HG02759 (cell line): Measurements from ENCODE around the gene FSCN2.

ENCODE experiments used
- ATAC-seq: cut with Tn5 transposase; IDR thresholded peaks from one replicate; pipeline ENCODE4 v1.9.1; 2021; ENCODE audit warnings: mild to moderate bottlenecking, moderate library complexity; ENCODE audit not compliant: unreplicated experiment

Gene FSCN2

GRCh38 chr17:81511804-81512561 lies 16.2 kb upstream of the FSCN2 start:
- ATAC-seq = peak; percentile 1

- peak; percentile 46 for ATAC-seq
Observed at GRCh38 chr17:81512562-81513371, 15.4 kb upstream of the FSCN2 start, which contains the start of gene ACTG1. ACTG1 (minus strand) TSS chr17:81512799; CDS start chr17:81512354, 445 bp downstream.

GRCh38 chr17:81513372-81513752 lies 14.8 kb upstream of the FSCN2 start:
- ATAC-seq = no peak

- no peak for ATAC-seq
Observed at GRCh38 chr17:81513753-81514488, 14.3 kb upstream of the FSCN2 start.

GRCh38 chr17:81514489-81514738 lies 13.8 kb upstream of the FSCN2 start:
- ATAC-seq = peak; percentile 1

- peak; percentile 26 for ATAC-seq
Observed at GRCh38 chr17:81514739-81515529, 13.2 kb upstream of the FSCN2 start.

GRCh38 chr17:81515530-81516041 lies 12.6 kb upstream of the FSCN2 start:
- ATAC-seq = no peak

DNA sequence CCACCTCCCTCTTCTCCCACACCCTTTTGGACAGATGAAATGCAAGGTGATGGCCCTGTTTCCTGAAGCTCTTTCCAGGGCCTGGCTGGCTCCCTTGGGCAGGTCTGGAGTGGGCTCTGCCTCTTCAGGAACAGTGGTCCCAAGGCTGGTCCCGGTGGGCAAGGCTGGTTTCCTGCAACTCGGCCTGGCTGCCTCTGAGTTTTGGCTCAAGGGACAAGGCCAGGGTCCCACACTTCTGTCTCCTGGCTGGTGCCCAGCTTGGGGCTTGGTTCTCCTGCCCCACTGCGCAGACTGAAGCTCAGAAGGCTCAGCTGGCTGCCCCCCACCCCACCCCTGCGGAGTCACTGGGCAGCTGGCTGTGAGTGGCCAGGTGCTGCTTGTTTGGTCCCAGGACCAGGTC lies 11.7 kb upstream of the FSCN2 start:
- ATAC-seq = no peak

- no peak for ATAC-seq
Observed at GRCh38 chr17:81517009-81517338, 11.2 kb upstream of the FSCN2 start.

GRCh38 chr17:81517339-81518112 lies 10.7 kb upstream of the FSCN2 start:
- peak; percentile 26 for ATAC-seq

- ATAC-seq = no peak
Observed at GRCh38 chr17:81518113-81518784, 9.9 kb upstream of the FSCN2 start.

- ATAC-seq = no peak
Observed at GRCh38 chr17:81518785-81519283, 9.3 kb upstream of the FSCN2 start.

- no peak for ATAC-seq
Observed at GRCh38 chr17:81519284-81520020, 8.7 kb upstream of the FSCN2 start.

- ATAC-seq = no peak
Observed at GRCh38 chr17:81520021-81520901, 7.9 kb upstream of the FSCN2 start.

DNA sequence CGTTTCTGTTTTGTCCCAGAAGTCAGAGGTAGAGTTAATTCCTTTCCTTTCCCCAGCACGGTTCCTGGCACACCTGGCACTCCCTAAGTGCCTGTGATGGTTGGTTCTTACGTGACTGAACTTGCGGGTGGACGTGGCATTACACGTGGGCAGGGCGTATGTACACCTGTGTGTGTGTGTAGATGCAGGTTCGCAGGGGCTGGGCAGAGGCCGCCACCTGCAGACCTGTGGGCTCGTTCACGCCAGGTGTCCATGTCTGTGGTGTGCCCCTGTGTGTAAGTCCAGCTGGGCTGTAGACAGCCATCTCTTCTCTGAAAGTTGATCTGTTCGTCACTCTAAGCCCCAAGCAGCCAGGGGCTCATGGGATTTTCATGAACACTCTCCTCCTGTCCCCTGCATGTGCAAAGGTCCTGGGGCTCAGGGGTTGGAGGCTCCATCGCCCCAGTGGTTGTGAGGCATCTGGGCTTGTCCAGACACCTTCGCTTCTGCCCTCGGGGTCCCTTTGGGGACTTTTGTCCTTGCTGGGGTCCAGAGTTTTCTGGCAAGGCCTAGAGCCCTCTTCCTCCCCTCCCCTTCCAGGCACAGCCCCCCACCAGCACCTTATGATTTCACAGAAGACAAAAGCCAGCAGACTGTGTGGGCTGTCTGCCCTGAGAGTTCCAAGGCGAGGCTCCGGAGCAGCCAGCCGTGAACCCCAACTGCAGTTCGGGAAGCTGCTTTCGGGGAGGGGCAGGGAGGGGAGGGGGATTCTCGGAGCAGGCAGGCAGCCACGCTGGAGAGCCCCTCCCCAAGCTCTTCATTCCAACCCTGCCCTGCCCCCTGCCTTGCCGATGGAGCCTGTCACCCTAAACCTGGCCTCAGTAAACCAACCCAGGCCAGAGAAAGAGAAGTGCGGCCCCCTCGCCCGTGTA lies 5.4 kb upstream of the FSCN2 start:
- ATAC-seq = no peak

DNA sequence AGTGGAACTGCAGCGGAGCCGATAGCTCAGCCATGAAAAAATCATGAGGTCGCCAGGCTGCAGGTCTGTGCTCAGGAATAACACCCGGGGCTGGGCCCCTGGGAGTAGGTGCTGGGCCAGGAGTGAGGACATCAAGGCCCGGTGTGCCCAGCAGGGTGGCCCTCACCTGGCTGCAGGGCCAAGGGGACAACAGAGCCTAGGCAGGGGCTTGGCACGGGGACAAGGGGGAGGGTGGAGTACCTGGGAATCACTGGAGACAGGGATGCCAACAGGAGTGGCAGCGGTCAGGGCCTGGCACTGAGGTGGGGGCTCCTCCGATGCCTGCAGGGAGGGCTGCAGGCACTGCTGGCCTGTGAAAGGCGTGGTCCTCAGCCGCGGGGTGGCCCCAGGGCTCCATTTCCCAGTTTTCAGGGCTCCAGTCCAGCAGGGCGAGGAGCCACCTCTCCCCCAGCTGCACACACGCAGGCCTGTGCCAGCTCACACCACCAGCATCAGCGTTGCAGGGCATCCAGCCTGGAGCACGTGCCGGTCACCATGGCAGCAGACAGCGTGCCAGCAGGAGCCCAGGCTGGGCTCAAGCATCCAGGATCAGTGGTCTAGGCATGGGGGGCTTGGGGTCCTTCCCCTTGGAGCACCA lies 4.7 kb upstream of the FSCN2 start:
- ATAC-seq = no peak
